DMS114 treated with DMSO at 0.1 percent for 48 hours (cell line): Measurements from ENCODE around the gene TMPRSS3.

Source experiments
- DNase-seq: peaks from one replicate; lab custom pipeline; 2025; ENCODE audit not compliant: unreplicated experiment; lab: John Stamatoyannopoulos, UW

The TMPRSS3 gene

GRCh38 chr21:42429021-42429420, 33.2 kb upstream of the TMPRSS3 start:
- no peak for DNase-seq

GRCh38 chr21:42427809-42428419, 32.1 kb upstream of the TMPRSS3 start:
- DNase-seq = no peak

GRCh38 chr21:42426876-42427480, 31.1 kb upstream of the TMPRSS3 start:
- DNase-seq = no peak

- no peak for DNase-seq
Measured at GRCh38 chr21:42426424-42426823, 30.6 kb upstream of the TMPRSS3 start.

- no peak for DNase-seq
Measured at GRCh38 chr21:42425591-42425990, 29.7 kb upstream of the TMPRSS3 start.

- no peak for DNase-seq
Measured at GRCh38 chr21:42424914-42425541, 29.2 kb upstream of the TMPRSS3 start.

GRCh38 chr21:42423685-42424084, 27.8 kb upstream of the TMPRSS3 start:
- no peak for DNase-seq

- DNase-seq = no peak
Measured at GRCh38 chr21:42423197-42423675, 27.4 kb upstream of the TMPRSS3 start.

- no peak for DNase-seq
Measured at GRCh38 chr21:42421018-42421793, 25.4 kb upstream of the TMPRSS3 start.

- no peak for DNase-seq
Measured at GRCh38 chr21:42419845-42420244, 24.0 kb upstream of the TMPRSS3 start.

- DNase-seq = no peak
Measured at GRCh38 chr21:42418886-42419285, 23.0 kb upstream of the TMPRSS3 start.

- DNase-seq = no peak
Measured at GRCh38 chr21:42417533-42417932, 21.7 kb upstream of the TMPRSS3 start.

GRCh38 chr21:42414928-42415769, 19.3 kb upstream of the TMPRSS3 start:
- DNase-seq = no peak

GRCh38 chr21:42414553-42414927, 18.7 kb upstream of the TMPRSS3 start:
- DNase-seq = no peak

GRCh38 chr21:42414066-42414465, 18.2 kb upstream of the TMPRSS3 start:
- DNase-seq = no peak

GRCh38 chr21:42413500-42413899, 17.6 kb upstream of the TMPRSS3 start:
- DNase-seq = no peak

- DNase-seq = no peak
Measured at GRCh38 chr21:42413093-42413492, 17.2 kb upstream of the TMPRSS3 start.

GRCh38 chr21:42412636-42412933, 16.7 kb upstream of the TMPRSS3 start:
- DNase-seq = no peak

GRCh38 chr21:42411891-42412635, 16.2 kb upstream of the TMPRSS3 start:
- no peak for DNase-seq

GRCh38 chr21:42411197-42411869, 15.5 kb upstream of the TMPRSS3 start:
- DNase-seq = no peak
